SK-N-SH (cell line): ENCODE data around the gene USP10.

Experiments
- CHD2 ChIP-seq: fragments of 150-350 bp; IDR thresholded peaks from 2 replicates; pipeline ENCODE4 v1.6.1; 2018; ENCODE audit warnings: low read length; ENCODE audit not compliant: partially characterized antibody
- EP300 ChIP-seq, 2 experiments: IDR thresholded peaks; 2 replicates each; pipeline versions ENCODE4 v1.4.0 to v1.6.1; 2012; ENCODE audit warnings: borderline replicate concordance in 1 of 2, low read depth in 1 of 2, low read length in 1 of 2
- FOXM1 ChIP-seq: IDR thresholded peaks from 2 replicates; pipeline ENCODE4 v1.4.0; 2012; ENCODE audit warnings: low read depth, mild to moderate bottlenecking
- GATA2 ChIP-seq: sonication (generic); formaldehyde crosslinking; IDR thresholded peaks from 2 replicates; pipeline ENCODE4 v1.5.0; 2020; ENCODE audit warnings: mild to moderate bottlenecking, missing genetic modification reagents
- POLR2AphosphoS5 ChIP-seq: IDR thresholded peaks from 2 replicates; pipeline ENCODE4 v1.6.1; 2012; ENCODE audit warnings: low read depth, low read length
- RAD21 ChIP-seq: IDR thresholded peaks from 2 replicates; pipeline ENCODE4 v1.6.1; 2012; ENCODE audit warnings: mild to moderate bottlenecking, low read length
- SIN3A ChIP-seq: IDR thresholded peaks from 2 replicates; pipeline ENCODE4 v1.6.1; 2012; ENCODE audit warnings: low read depth, mild to moderate bottlenecking, low read length, moderate library complexity, borderline replicate concordance
- TAF1 ChIP-seq: IDR thresholded peaks from 2 replicates; pipeline ENCODE4 v1.6.1; 2012; ENCODE audit warnings: low read depth, mild to moderate bottlenecking, low read length, moderate library complexity, borderline replicate concordance
- TCF12 ChIP-seq: IDR thresholded peaks from 2 replicates; pipeline ENCODE4 v1.4.0; 2012
- TEAD4 ChIP-seq: IDR thresholded peaks from 2 replicates; pipeline ENCODE4 v1.4.0; 2012; ENCODE audit warnings: mild to moderate bottlenecking, borderline replicate concordance; ENCODE audit not compliant: insufficient read depth
- TF ChIP-seq, protein P1 (sequence below): IDR thresholded peaks from 2 replicates; pipeline ENCODE4 v1.6.1; 2012; ENCODE audit warnings: mild to moderate bottlenecking, low read depth, low read length, moderate library complexity
- TF ChIP-seq, protein P2 (sequence below): fragments of 200-600 bp; sonication (generic); IDR thresholded peaks from 2 replicates; pipeline ENCODE4 v1.6.1; 2017; ENCODE audit warnings: antibody characterized with exemption, mild to moderate bottlenecking, moderate library complexity
- TF ChIP-seq, protein P3 (sequence below): fragments of 150-350 bp; IDR thresholded peaks from 2 replicates; pipeline ENCODE4 v1.6.1; 2017; ENCODE audit warnings: antibody characterized with exemption, low read length, low read depth, borderline replicate concordance

DNA sequence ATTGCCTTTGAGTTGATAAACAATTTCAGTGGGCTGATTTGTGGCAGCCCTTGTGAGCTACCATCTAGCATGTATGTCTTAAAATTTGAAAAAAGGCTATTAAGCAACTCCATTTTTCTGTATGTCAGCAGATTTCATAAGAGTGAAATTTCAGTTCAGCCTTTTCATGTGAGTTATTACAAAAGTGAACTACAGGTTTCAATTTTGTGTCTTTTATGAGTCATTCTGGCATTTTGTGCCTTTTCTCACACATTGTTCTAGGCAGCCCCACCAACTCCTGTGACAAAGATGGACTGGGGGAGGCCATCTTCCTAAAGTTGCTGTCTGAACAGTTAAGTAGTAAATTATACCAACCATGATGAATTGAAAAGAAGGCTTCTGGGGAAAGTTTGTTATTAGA is 52.1 kb downstream of the USP10 start:
- TF ChIP-seq, protein P1, sequence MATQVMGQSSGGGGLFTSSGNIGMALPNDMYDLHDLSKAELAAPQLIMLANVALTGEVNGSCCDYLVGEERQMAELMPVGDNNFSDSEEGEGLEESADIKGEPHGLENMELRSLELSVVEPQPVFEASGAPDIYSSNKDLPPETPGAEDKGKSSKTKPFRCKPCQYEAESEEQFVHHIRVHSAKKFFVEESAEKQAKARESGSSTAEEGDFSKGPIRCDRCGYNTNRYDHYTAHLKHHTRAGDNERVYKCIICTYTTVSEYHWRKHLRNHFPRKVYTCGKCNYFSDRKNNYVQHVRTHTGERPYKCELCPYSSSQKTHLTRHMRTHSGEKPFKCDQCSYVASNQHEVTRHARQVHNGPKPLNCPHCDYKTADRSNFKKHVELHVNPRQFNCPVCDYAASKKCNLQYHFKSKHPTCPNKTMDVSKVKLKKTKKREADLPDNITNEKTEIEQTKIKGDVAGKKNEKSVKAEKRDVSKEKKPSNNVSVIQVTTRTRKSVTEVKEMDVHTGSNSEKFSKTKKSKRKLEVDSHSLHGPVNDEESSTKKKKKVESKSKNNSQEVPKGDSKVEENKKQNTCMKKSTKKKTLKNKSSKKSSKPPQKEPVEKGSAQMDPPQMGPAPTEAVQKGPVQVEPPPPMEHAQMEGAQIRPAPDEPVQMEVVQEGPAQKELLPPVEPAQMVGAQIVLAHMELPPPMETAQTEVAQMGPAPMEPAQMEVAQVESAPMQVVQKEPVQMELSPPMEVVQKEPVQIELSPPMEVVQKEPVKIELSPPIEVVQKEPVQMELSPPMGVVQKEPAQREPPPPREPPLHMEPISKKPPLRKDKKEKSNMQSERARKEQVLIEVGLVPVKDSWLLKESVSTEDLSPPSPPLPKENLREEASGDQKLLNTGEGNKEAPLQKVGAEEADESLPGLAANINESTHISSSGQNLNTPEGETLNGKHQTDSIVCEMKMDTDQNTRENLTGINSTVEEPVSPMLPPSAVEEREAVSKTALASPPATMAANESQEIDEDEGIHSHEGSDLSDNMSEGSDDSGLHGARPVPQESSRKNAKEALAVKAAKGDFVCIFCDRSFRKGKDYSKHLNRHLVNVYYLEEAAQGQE, result no peak
- TF ChIP-seq RAD21, result no peak
- TF ChIP-seq GATA2, result no peak
- TF ChIP-seq TCF12, result no peak
- TF ChIP-seq, protein P2, sequence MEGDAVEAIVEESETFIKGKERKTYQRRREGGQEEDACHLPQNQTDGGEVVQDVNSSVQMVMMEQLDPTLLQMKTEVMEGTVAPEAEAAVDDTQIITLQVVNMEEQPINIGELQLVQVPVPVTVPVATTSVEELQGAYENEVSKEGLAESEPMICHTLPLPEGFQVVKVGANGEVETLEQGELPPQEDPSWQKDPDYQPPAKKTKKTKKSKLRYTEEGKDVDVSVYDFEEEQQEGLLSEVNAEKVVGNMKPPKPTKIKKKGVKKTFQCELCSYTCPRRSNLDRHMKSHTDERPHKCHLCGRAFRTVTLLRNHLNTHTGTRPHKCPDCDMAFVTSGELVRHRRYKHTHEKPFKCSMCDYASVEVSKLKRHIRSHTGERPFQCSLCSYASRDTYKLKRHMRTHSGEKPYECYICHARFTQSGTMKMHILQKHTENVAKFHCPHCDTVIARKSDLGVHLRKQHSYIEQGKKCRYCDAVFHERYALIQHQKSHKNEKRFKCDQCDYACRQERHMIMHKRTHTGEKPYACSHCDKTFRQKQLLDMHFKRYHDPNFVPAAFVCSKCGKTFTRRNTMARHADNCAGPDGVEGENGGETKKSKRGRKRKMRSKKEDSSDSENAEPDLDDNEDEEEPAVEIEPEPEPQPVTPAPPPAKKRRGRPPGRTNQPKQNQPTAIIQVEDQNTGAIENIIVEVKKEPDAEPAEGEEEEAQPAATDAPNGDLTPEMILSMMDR, result no peak
- no peak for TF ChIP-seq POLR2AphosphoS5
- TF ChIP-seq EP300 (IDR thresholded peaks at IDR 0.05; ENCODE audit: borderline replicate concordance in 1 of 2, low read depth in 1 of 2, low read length in 1 of 2), result no peak
- TF ChIP-seq, protein P3, sequence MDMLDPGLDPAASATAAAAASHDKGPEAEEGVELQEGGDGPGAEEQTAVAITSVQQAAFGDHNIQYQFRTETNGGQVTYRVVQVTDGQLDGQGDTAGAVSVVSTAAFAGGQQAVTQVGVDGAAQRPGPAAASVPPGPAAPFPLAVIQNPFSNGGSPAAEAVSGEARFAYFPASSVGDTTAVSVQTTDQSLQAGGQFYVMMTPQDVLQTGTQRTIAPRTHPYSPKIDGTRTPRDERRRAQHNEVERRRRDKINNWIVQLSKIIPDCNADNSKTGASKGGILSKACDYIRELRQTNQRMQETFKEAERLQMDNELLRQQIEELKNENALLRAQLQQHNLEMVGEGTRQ, result no peak
- TF ChIP-seq CHD2, result no peak
- no peak for TF ChIP-seq SIN3A
- no peak for TF ChIP-seq TAF1
- TF ChIP-seq FOXM1, result no peak
- no peak for TF ChIP-seq TEAD4
